Heart right ventricle (tissue), 16 donors: ENCODE measurements around the gene INPP5A. TPM values are rescaled to one million over a fixed set of nuclear protein-coding genes. Genes with fewer than 3 reads are reported as not detected.
"Not testable (repeated sequence)": the region's sequence is repeated elsewhere in the genome, so short reads cannot be mapped to it uniquely, and the experiment has no call there.

Experiments
- ATAC-seq, 8 donors: fragments of 200-7000 bp; cut with Tn5 transposase; one replicate each; pipeline ENCODE4 v1.9.1; 2020; ENCODE audit warnings: mild to moderate bottlenecking in 8 of 8, moderate library complexity in 8 of 8, moderate number of reproducible peaks in 1 of 8
- DNase-seq, 2 donors: peaks; one replicate each; pipeline ENCODE4 v3.0.0-alpha.2; 2020
- H3K27ac ChIP-seq, 10 donors: fragments of 200-600 bp; sonication (generic) in 2 of 10; one replicate each; pipeline versions ENCODE4 v1.5.0 to v1.8.0; 2020 to 2022; ENCODE audit warnings: mild to moderate bottlenecking in 3 of 10
- H3K27me3 ChIP-seq, 7 donors: fragments of 200-600 bp; one replicate each; pipeline ENCODE4 v1.8.0; 2021 to 2022; ENCODE audit warnings: mild to moderate bottlenecking in 2 of 7
- H3K36me3 ChIP-seq, 9 donors: fragments of 200-600 bp; sonication (generic) in 1 of 9; one replicate each; pipeline versions ENCODE4 v1.5.0 to v1.8.0; 2020 to 2022; ENCODE audit warnings: mild to moderate bottlenecking in 2 of 9
- H3K4me1 ChIP-seq, 9 donors: fragments of 200-600 bp; sonication (generic) in 1 of 9; one replicate each; pipeline versions ENCODE4 v1.5.0 to v1.8.0; 2020 to 2022; ENCODE audit warnings: mild to moderate bottlenecking in 4 of 9
- H3K4me3 ChIP-seq, 10 donors: fragments of 200-600 bp; sonication (generic) in 2 of 10; one replicate each; pipeline versions ENCODE4 v1.5.0 to v1.8.0; 2020 to 2022; ENCODE audit warnings: mild to moderate bottlenecking in 7 of 10, moderate library complexity in 2 of 10
- H3K9me3 ChIP-seq, 11 donors: fragments of 200-600 bp in 10 of 11; sonication (generic) in 2 of 11; one replicate each; pipeline versions ENCODE4 v1.5.0 to v1.8.0; 2013 to 2022; ENCODE audit warnings: mild to moderate bottlenecking in 2 of 11, control low read depth in 1 of 11, moderate library complexity in 1 of 11
- WGBS, 2 donors: extraction: QIAGEN DNeasy Blood & Tissue Kit; methylation state at CpG; one replicate each; pipeline ENCODE4 v1.1.7; 2013; ENCODE audit warnings: inconsistent platforms in 1 of 2; 5-methylcytosine and 5-hydroxymethylcytosine counted together
- intact Hi-C, 10 donors: fragments of 100-400 bp; cut with DNase I; formaldehyde crosslinking; loops; one replicate each; pipeline versions ENCODE4 v1.11.1 to v1.14.2; 2022
- polyA plus RNA-seq, 2 donors: library from polyadenylated mRNA; stranded (reverse); fragments of 200-250 nt; gene quantifications; one replicate each; pipeline ENCODE4 v1.2.3, GENCODE V29; 2013
- total RNA-seq, 10 donors: library from RNA; stranded (reverse); fragmentation: NEBNext Ultra II Directional in 3 of 10; extraction: Animal tissue kit (Norgen Biotek cat#: 25700) in 3 of 10; gene quantifications; one replicate each; pipeline versions ENCODE4 v1.2.1 to v1.2.4, GENCODE V29; 2021 to 2023
- TF ChIP-seq, protein P1 (sequence below), 9 donors: fragments of 200-600 bp; sonication (generic) in 2 of 9; IDR thresholded peaks; one replicate each; pipeline versions ENCODE4 v1.5.0 to v1.8.0; 2021 to 2022; ENCODE audit warnings: antibody characterized with exemption in 9 of 9, mild to moderate bottlenecking in 5 of 9, moderate library complexity in 1 of 9
- donor health status: Arrhythmogenic right ventricular cardiomyopathy.
- donor health status: ischemic (EF 13 %, LVEDD 7.1; RV severe dilation, severe dysfunction).
- donor health status: healthy with polysubstance abuse.
- donor health status: DM: no; HTN: yes; CAD: no.
- donor health status: DM: no; HTN: no; CAD: no.
- donor health status: ischemic (EF 25% LVEDD 6.9; RV normal size, moderate dysfunction).
- donor health status: ischemic (EF 25% LVEDD 5.7; RV mildly dilated, moderate dysfunction).
- donor health status: healthy.
- donor health status: DM: yes; HTN: yes; CAD: no.
- donor health status: Ischemic cardiomyopathy.
- donor health status: ischemic (EF 35%, LVEDD 5.7; RV mildly dilated, moderate dysfunction).
- donor health status: nonischemic (EF 11% LVEDD 7.7; RV severe dilation, severe dysfunction).
- donor health status: DM: yes; HTN: yes; CAD: no.
- donor health status: PGD.
- donor health status: ischemic (EF 29% LVEDD 5.4; RV normal size, mild dysfunction).
- donor health status: nonischemic (EF 23%, LVEDD 6.1; RV moderate dilation, normal function).

Gene INPP5A
- total and polyA plus RNA-seq, 12 donors: 30.4 to 122 (median 106) TPM

DNA sequence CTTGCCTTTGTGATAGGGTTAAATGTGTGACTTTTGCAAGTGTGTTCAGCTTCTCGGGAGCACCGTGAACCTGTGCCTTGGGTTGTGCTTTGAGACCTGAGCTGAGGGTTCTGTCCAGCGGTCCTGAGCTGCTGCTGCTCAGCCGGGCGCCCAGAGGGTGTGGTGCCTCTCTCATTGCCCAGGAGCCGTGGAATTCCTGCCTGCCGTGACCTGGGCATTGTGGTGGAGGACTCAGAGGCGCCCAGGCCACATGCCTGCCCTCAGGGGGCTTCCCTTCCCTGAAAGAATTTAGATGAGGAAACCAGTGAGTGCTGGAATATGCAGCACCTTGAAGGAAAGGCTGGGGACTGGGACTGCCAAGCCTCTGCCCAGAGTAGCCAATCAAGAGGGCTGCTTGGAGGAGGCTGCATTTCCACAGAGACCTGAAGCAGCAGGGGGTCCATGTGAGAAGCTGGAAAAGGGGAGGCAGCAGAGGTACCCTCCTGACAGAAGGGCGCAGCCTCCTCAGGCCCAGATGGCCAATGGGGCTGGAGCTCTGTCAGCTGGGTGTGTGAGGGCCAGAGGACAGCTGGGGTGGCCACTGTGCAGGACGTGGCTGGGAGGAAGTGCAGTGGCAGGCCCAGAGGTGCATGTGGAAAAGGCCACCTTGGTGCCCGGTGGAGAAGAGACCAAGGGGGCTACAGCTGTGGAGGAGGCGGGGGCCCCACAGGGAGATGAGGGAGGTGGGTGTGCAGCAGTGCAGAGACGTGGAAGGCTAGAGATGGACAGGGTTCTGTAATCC lies 141.0 kb downstream of the INPP5A start:
- Histone ChIP-seq H3K4me1 (peaks cover 0 to 2% (median 0%) of the 10 kb centered on the region in 9 donors), H3K36me3 (peaks cover 0 to 14% (median 0%) of the 10 kb centered on the region in 9 donors), H3K27ac (no peak overlapping the region), H3K4me3 (no peak overlapping the region), H3K27me3 (no peaks in the 10 kb centered on the region), H3K9me3 (no peaks in the 10 kb centered on the region)
- intact Hi-C loops: no loop called here
- ATAC-seq (no peak), DNase-seq (no peak)
- WGBS, 2 donors: 91 to 96% methylated on average over 13 of the region's 13 CpGs
- TF ChIP-seq, protein P1, sequence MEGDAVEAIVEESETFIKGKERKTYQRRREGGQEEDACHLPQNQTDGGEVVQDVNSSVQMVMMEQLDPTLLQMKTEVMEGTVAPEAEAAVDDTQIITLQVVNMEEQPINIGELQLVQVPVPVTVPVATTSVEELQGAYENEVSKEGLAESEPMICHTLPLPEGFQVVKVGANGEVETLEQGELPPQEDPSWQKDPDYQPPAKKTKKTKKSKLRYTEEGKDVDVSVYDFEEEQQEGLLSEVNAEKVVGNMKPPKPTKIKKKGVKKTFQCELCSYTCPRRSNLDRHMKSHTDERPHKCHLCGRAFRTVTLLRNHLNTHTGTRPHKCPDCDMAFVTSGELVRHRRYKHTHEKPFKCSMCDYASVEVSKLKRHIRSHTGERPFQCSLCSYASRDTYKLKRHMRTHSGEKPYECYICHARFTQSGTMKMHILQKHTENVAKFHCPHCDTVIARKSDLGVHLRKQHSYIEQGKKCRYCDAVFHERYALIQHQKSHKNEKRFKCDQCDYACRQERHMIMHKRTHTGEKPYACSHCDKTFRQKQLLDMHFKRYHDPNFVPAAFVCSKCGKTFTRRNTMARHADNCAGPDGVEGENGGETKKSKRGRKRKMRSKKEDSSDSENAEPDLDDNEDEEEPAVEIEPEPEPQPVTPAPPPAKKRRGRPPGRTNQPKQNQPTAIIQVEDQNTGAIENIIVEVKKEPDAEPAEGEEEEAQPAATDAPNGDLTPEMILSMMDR (IDR thresholded peaks at IDR 0.05): no peak

- intact Hi-C loops: no loop called here
- Histone ChIP-seq H3K27me3 (no peaks in the 10 kb centered on the region), H3K9me3 (no peaks in the 10 kb centered on the region), H3K36me3 (peaks cover 0 to 13% (median 0%) of the 10 kb centered on the region in 9 donors), H3K4me1 (peaks cover 0 to 7% (median 2%) of the 10 kb centered on the region in 9 donors), H3K4me3 (no peak overlapping the region), H3K27ac (no peak overlapping the region)
- no peak for DNase-seq
- no peak for ATAC-seq
- TF ChIP-seq, protein P1 (IDR thresholded peaks at IDR 0.05): no peak
- WGBS, 2 donors: 97 to 98% methylated on average over 10 of the region's 10 CpGs
These were observed 141.6 kb downstream of the INPP5A start for GRCh38 chr10:132679217-132679595.

DNA sequence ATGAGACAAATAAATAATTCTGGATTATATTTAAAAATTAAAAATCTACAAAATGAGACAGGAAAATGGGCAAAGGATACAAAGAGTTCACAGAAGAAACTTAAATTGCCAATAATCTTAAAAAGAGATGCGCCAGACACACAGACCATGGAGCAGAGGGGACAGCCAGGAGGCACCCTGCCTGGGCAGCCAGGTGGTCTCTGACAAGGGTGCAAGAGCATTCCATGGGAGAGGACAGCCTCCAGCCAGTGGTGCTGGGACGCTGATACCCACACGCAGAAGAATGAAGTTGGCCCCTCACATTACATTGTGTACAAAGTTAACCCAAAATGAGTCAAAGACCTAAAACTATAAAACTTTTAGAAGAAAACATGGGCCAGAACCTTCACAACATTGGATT lies 142.1 kb downstream of the INPP5A start:
- DNase-seq (no peak), ATAC-seq (no peak)
- intact Hi-C loops: loop anchor here in 1 of 10 donors (10.0 kb wide), 1 partner anchor 445 kb away; no protein-coding TSS in a partner anchor
- H3K9me3 ChIP-seq: no peaks in the 10 kb centered on the region
- WGBS, 2 donors: 93 to 98% methylated on average over 3 of the region's 3 CpGs
- no peak overlapping the region for H3K4me3 ChIP-seq
- no peaks in the 10 kb centered on the region for H3K27me3 ChIP-seq
- H3K27ac ChIP-seq: no peak overlapping the region
- peaks cover 0 to 13% (median 0%) of the 10 kb centered on the region in 9 donors for H3K36me3 ChIP-seq
- TF ChIP-seq, protein P1 (IDR thresholded peaks at IDR 0.05): no peak
- peaks cover 0 to 11% (median 6%) of the 10 kb centered on the region in 9 donors for H3K4me1 ChIP-seq

DNA sequence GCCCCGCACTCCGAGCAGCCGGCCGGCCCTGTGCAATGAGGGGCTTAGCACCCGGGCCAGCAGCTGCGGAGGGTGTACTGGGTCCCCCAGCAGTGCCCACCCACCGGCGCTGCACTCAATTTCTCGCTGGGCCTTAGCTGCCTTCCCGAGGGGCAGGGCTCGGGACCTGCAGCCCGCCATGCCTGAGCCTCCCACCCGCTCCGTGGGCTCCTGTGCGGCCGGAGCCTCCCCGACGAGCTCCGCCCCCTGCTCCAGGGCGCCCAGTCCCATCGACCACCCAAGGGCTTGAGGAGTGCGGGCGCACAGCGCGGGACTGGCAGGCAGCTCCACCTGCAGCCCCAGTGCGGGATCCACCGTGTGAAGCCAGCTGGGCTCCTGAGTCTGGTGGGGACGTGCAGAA lies 143.2 kb downstream of the INPP5A start:
- not testable (repeated sequence) for H3K27me3 ChIP-seq, H3K4me3 ChIP-seq, H3K9me3 ChIP-seq, H3K27ac ChIP-seq, ATAC-seq, DNase-seq
- peaks cover 4 to 19% (median 17%) of the 10 kb centered on the region in 9 donors for H3K4me1 ChIP-seq
- WGBS, 2 donors: 95 to 96% methylated on average over 22 to 24 of the region's 28 CpGs
- H3K36me3 ChIP-seq: peaks cover 0 to 13% (median 0%) of the 10 kb centered on the region in 9 donors
- intact Hi-C loops: loop anchor here in 1 of 10 donors (10.0 kb wide), 1 partner anchor 444 kb away; no protein-coding TSS in a partner anchor
